Erythroblast (primary cell): ENCODE results near the gene AKAP13.

Experiments used
- GATA1 ChIP-seq: IDR thresholded peaks from 2 replicates; pipeline ENCODE4 v1.6.1; 2011; ENCODE audit warnings: low read depth, mild to moderate bottlenecking, control low read depth, low read length, moderate library complexity
- POLR2A ChIP-seq: IDR thresholded peaks from 2 replicates; pipeline ENCODE4 v1.6.1; 2011; ENCODE audit warnings: mild to moderate bottlenecking, low read length

DNA sequence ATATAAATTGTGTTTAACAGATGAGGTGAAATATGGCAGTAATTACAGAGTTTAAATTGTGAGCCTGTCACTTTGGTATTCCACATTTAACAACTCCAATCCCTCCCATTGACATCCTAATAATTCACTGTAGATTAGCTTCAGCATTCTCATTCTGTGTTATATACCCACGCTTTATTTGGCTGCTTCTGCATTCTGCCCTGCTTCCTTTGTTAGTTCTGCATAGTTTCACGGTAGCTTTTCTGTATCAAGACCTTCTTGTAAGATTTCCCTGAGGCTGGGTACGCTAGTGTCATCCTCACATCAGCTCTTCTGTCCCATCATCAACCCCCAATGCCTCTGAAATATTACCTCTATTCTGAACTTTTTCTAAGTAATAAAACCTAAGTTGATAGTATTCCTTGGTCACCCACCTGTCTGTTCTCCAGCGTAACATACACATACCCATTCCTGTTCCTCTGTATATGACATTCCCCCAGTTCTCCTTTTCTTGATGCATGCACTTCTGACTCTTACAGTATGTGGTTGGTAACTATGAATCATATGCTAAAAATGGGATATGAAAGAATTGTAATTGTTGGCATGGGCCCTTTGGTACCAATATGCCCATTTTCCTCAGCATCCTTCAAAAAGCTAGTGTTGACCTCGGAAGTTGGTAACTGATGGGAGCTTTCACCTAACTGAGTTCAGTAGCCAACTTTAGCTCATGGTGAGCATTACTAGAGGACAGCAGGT is 243.1 kb downstream of the AKAP13 start:
- TF ChIP-seq POLR2A (no peak), GATA1 (no peak)
